ENCODE data around the gene MEIOB. TPM values are rescaled to one million over a fixed set of nuclear protein-coding genes. Genes with fewer than 3 reads are reported as not detected.

The MEIOB gene
- total and polyA plus RNA-seq, 8 donors: 0.26 to 0.44 TPM; not detected in 6

GRCh38 chr16:1826691-1827573 is 45.0 kb downstream of the MEIOB start, which contains the start of the genes FAHD1 and HAGH:
Gene FAHD1 (plus strand): TSS chr16:1827206. CDS start chr16:1827239, 33 bp downstream.
Gene HAGH (minus strand): TSS chr16:1826825. CDS start chr16:1826787, 38 bp downstream.
- H3K27ac ChIP-seq: peak within 1 kb of the TSS; percentile 86 to 90 (median 90)
- no peaks in the 10 kb centered on the region for H3K9me3 ChIP-seq
- intact Hi-C loops (cut with DNase I): no loop called here
- H3K27me3 ChIP-seq: no peaks in the 10 kb centered on the region
- no peak for TF ChIP-seq CTCF (IDR thresholded peaks at IDR 0.05)
- ATAC-seq (peak; percentile 87 to 93 (median 88)), FAIRE-seq (no peak), DNase-seq (peak; percentile 91 to 97 (median 94))
- WGBS, 2 donors: 0% methylated on average over 96 to 104 of the region's 104 CpGs
- H3K36me3 ChIP-seq: peaks cover 0 to 9% (median 4%) of the 10 kb centered on the region in 3 donors
- H3K4me1 ChIP-seq: peaks cover 21 to 30% (median 24%) of the 10 kb centered on the region in 3 donors
- H3K4me3 ChIP-seq: peak within 1 kb of the TSS; percentile 92 to 99 (median 95)

- TF ChIP-seq CTCF (IDR thresholded peaks at IDR 0.05): no peak
- no peaks in the 10 kb centered on the region for H3K9me3 ChIP-seq
- intact Hi-C loops (cut with DNase I): no loop called here
- H3K27ac ChIP-seq: peak overlapping the region; percentile 42 to 90 (median 78)
- peak; percentile 17 to 39 (median 28) for ATAC-seq
- peaks cover 0 to 18% (median 9%) of the 10 kb centered on the region in 3 donors for H3K36me3 ChIP-seq
- 1% methylated on average over 71 to 96 of the region's 96 CpGs for WGBS, 2 donors
- peaks cover 21 to 30% (median 24%) of the 10 kb centered on the region in 3 donors for H3K4me1 ChIP-seq
- peak; percentile 50 to 86 (median 70) for DNase-seq
- no peaks in the 10 kb centered on the region for H3K27me3 ChIP-seq
- no peak for FAIRE-seq
- peak overlapping the region; percentile 40 to 96 (median 93) for H3K4me3 ChIP-seq
Observed at GRCh38 chr16:1825864-1826690, 45.9 kb downstream of the MEIOB start.

GRCh38 chr16:1825381-1825863 is 46.5 kb downstream of the MEIOB start:
- peak overlapping the region; percentile 42 to 90 (median 70) for H3K27ac ChIP-seq
- peak in 5 of 6 donors; percentile 58 to 87 (median 69) for DNase-seq
- ATAC-seq: peak in 1 of 4 donors; percentile 18
- peak overlapping the region; percentile 40 to 96 (median 93) for H3K4me3 ChIP-seq
- TF ChIP-seq CTCF (IDR thresholded peaks at IDR 0.05): no peak
- H3K27me3 ChIP-seq: no peaks in the 10 kb centered on the region
- FAIRE-seq: no peak
- H3K36me3 ChIP-seq: peaks cover 0 to 21% (median 9%) of the 10 kb centered on the region in 3 donors
- no peaks in the 10 kb centered on the region for H3K9me3 ChIP-seq
- 24 to 25% methylated on average over 15 of the region's 15 CpGs for WGBS, 2 donors
- H3K4me1 ChIP-seq: peaks cover 21 to 30% (median 23%) of the 10 kb centered on the region in 3 donors
- intact Hi-C loops (cut with DNase I): no loop called here

DNA sequence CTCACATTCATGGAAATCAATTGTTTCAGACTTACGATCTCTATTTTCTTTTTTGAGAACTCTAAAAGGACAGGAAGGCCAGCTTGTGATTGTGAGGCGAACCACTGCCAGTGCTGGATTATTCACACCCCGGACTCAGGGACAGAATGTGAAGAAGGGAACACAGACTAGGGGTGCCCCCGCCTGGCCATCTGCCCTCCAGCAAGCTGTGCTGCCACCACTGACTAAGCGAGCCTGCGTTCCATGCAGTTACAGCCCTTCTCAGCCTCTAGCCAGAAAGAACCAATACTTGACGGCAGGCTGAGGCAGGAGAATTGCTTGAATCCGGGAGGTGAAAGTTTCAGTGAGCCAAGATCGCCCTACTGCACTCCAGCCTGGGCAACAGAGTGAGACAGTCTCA is 48.1 kb downstream of the MEIOB start:
- FAIRE-seq (no peak), DNase-seq (peak in 1 of 6 donors; percentile 59), ATAC-seq (no peak)
- WGBS, 2 donors: 36 to 49% methylated on average over 9 of the region's 9 CpGs
- no peaks in the 10 kb centered on the region for H3K27me3 ChIP-seq
- H3K27ac ChIP-seq: no peak overlapping the region
- H3K4me1 ChIP-seq: peaks cover 7 to 16% (median 14%) of the 10 kb centered on the region in 3 donors
- no peak for TF ChIP-seq CTCF (IDR thresholded peaks at IDR 0.05)
- H3K36me3 ChIP-seq: peaks cover 0 to 27% (median 9%) of the 10 kb centered on the region in 3 donors
- H3K9me3 ChIP-seq: no peaks in the 10 kb centered on the region
- intact Hi-C loops (cut with DNase I): no loop called here
- no peak overlapping the region for H3K4me3 ChIP-seq

Measured in pancreas (tissue), 10 donors.